Measurements from ENCODE around the gene WDFY3. TPM values are rescaled to one million over a fixed set of nuclear protein-coding genes. Genes with fewer than 3 reads are reported as not detected.

Gene WDFY3
- total RNA-seq, 4 donors from 2014 or later = 31.7 to 139 (median 65.2) TPM

DNA sequence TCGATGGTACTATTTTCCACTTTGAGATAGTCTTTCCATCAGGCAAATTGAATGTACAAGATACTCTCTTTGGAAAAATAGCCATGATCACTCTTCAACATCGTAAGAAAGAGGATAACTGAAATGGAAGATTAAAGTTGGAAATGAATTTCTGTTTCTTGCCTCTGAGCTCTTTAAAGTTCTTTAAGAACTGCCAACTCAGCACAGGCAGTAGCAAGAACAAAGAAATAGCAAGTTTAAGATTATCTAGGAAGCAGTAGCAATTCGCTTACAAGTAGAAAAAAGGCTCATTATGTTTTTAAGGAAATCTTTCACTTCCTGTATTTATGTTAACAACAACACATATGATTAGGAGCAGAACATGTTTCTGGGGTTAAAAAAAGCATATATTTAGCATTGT lies 255.9 kb downstream of the WDFY3 start:
- Histone ChIP-seq H3K27ac (no peak overlapping the region), H3K27me3 (no peaks in the 10 kb centered on the region), H3K9me3 (no peaks in the 10 kb centered on the region), H3K4me1 (no peaks in the 10 kb centered on the region), H3K36me3 (peaks cover 0 to 57% (median 0%) of the 10 kb centered on the region in 3 donors), H3K4me3 (no peak overlapping the region)
- TF ChIP-seq POLR2A (IDR thresholded peaks at IDR 0.05) (no peak), CTCF (IDR thresholded peaks at IDR 0.05) (no peak)
- DNase-seq = no peak

DNA sequence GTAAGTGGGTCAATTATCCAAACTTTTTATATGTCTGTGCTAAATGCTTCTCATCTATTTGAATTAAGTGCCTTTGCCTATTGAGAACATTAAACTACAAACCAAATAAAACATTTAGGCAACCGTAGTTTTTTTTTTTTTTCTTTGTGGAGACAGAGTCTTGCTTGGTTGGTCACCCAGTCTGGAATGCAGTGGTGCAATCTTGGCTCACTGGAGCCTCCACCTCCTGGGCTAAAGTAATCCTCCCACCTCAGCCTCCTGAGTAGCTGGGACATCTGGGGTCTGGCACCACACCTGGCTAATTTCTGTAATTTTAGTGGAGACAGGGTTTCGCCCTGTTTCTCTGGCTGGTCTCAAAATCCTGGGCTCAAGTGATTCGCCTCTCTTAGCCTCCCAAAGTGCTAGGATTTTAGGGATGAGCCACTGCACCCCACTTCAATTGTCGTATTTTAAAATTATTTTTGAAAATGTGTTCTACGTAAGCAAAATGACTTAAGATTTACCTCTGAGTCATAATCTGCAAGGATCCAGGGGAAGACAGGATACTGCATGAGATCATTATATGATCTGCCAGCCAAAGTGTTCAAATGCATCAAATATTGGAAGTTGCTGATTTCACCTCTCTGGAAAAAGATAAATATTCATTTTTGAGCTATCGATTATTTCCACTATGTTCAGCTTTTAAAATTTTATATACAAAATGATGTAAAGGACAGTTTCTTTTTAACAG lies 257.9 kb downstream of the WDFY3 start:
- Histone ChIP-seq H3K36me3 (peaks cover 0 to 60% (median 0%) of the 10 kb centered on the region in 3 donors), H3K27me3 (no peaks in the 10 kb centered on the region), H3K4me1 (no peaks in the 10 kb centered on the region), H3K9me3 (no peaks in the 10 kb centered on the region), H3K4me3 (no peak overlapping the region), H3K27ac (no peak overlapping the region)
- DNase-seq = no peak
- TF ChIP-seq CTCF (IDR thresholded peaks at IDR 0.05) (no peak), POLR2A (IDR thresholded peaks at IDR 0.05) (no peak)

- Histone ChIP-seq H3K4me3 (no peak overlapping the region), H3K36me3 (peaks cover 0 to 57% (median 0%) of the 10 kb centered on the region in 3 donors), H3K27me3 (no peaks in the 10 kb centered on the region), H3K4me1 (no peaks in the 10 kb centered on the region), H3K9me3 (no peaks in the 10 kb centered on the region), H3K27ac (no peak overlapping the region)
- TF ChIP-seq POLR2A (IDR thresholded peaks at IDR 0.05) (no peak), CTCF (IDR thresholded peaks at IDR 0.05) (no peak)
- DNase-seq = no peak
Observed at GRCh38 chr4:84706286-84706685, 260.2 kb downstream of the WDFY3 start.

DNA sequence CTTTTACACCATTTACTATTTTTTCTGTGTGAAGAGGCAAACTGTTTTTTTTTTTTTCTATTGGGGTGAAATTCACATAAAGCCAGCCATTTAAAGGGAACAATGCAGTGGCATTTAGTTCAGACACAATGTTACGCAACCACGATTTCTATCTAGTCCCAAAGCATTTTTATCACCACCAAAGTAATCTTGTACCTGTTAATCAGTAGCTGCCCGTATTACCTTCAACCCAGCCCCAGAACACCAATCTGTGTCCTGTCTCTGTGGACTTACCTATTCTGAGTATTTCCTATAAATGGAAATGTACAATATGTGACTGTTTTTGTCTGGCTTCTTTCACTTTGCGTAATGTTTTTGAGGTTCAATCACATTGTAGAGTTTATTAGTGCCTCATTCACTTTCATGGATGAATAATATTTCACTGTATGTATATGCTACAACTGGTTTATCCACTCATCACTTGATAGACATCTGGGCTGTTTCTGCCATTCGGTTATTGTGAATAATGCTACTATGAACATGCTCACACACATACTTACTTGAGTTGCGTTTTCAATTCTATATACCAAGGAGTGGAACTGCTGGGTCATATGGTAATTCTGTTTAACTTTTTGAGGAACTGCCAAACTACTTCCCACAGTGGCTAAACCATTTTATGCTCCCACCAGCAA lies 267.4 kb downstream of the WDFY3 start:
- no peak for TF ChIP-seq POLR2A (IDR thresholded peaks at IDR 0.05)
- no peak for TF ChIP-seq CTCF (IDR thresholded peaks at IDR 0.05)
- no peak overlapping the region for H3K4me3 ChIP-seq

GRCh38 chr4:84697615-84698201 lies 268.8 kb downstream of the WDFY3 start:
- Histone ChIP-seq H3K4me3 (no peak overlapping the region), H3K4me1 (peaks cover 0 to 4% (median 0%) of the 10 kb centered on the region in 4 donors), H3K36me3 (peaks cover 0 to 61% (median 0%) of the 10 kb centered on the region in 3 donors), H3K9me3 (no peaks in the 10 kb centered on the region), H3K27ac (no peak overlapping the region), H3K27me3 (no peaks in the 10 kb centered on the region)
- no peak for DNase-seq
- TF ChIP-seq CTCF (IDR thresholded peaks at IDR 0.05) (no peak), POLR2A (IDR thresholded peaks at IDR 0.05) (no peak)

More for the DNA sequence above, 267.4 kb downstream of the WDFY3 start:
- H3K9me3 ChIP-seq = no peaks in the 10 kb centered on the region
- peaks cover 0 to 4% (median 0%) of the 10 kb centered on the region in 4 donors for H3K4me1 ChIP-seq
- H3K27me3 ChIP-seq = no peaks in the 10 kb centered on the region
- peaks cover 0 to 64% (median 0%) of the 10 kb centered on the region in 3 donors for H3K36me3 ChIP-seq
- no peak for DNase-seq
- peak overlapping the region in 1 of 4 donors; percentile 41 for H3K27ac ChIP-seq

Measured in Peyer's patch (tissue), 4 donors.